Brain microvascular endothelial cell (primary cell): ENCODE results near the gene GYS2.
"Not testable (repeated sequence)": the region's sequence is repeated elsewhere in the genome, so short reads cannot be mapped to it uniquely, and the experiment has no call there.

Source experiments
- DNase-seq: peaks from one replicate; pipeline ENCODE4 v3.0.0-alpha.2; 2020
- H3K27ac ChIP-seq: fragments of 250-450 bp; sonication (Bioruptor Pico); 2 replicates; pipeline ENCODE4 v1.5.1; 2020; ENCODE audit warnings: mild to moderate bottlenecking, moderate library complexity
- H3K27me3 ChIP-seq: fragments of 250-450 bp; sonication (Bioruptor Pico); replicated peaks from 2 replicates; pipeline ENCODE4 v1.5.1; 2020; ENCODE audit warnings: mild to moderate bottlenecking
- H3K36me3 ChIP-seq: fragments of 250-450 bp; sonication (Bioruptor Pico); replicated peaks from 2 replicates; pipeline ENCODE4 v1.5.1; 2020; ENCODE audit warnings: mild to moderate bottlenecking
- H3K4me3 ChIP-seq: 2 replicates; pipeline ENCODE4 v1.5.1; 2011; ENCODE audit warnings: low read depth, mild to moderate bottlenecking, control low read depth, low read length, moderate library complexity
- in situ Hi-C: cut with HindIII; loops from 2 replicates; pipeline ENCODE4 v1.10.0; 2017; ENCODE audit warnings: low sequenced_read_pairs, low pct_ligation_motif_present
- TF ChIP-seq, protein P1 (sequence below): IDR thresholded peaks from 2 replicates; pipeline ENCODE4 v1.5.1; 2011; ENCODE audit warnings: low read depth, mild to moderate bottlenecking, moderate library complexity, low read length, control low read depth, inconsistent platforms; ENCODE audit errors: missing control alignments

GYS2 gene

DNA sequence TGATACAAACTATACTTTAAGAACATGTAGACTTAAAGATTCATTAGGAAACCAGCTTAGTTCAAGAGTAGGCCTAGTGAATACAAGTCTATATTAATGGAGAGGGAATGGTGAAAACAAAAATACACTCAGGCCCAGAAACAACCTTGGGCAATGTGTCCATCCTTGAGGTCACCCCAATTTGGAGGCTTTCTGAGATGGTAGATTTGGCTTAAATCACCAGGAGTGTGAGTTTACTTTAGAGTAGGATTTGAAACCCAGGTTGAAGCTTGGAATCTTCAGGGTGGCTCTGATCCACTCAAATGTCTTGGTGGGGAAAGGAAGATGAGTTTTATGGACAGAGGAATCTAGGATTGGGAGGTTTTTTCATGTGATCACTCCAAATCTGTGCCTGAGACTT, 42.5 kb upstream of the GYS2 start:
- in situ Hi-C loops, result no loop called here
- Histone ChIP-seq H3K4me3 (no peak overlapping the region), H3K27ac (no peak overlapping the region), H3K36me3 (peaks cover 58% of the 10 kb centered on the region), H3K27me3 (no peaks in the 10 kb centered on the region)
- TF ChIP-seq, protein P1, sequence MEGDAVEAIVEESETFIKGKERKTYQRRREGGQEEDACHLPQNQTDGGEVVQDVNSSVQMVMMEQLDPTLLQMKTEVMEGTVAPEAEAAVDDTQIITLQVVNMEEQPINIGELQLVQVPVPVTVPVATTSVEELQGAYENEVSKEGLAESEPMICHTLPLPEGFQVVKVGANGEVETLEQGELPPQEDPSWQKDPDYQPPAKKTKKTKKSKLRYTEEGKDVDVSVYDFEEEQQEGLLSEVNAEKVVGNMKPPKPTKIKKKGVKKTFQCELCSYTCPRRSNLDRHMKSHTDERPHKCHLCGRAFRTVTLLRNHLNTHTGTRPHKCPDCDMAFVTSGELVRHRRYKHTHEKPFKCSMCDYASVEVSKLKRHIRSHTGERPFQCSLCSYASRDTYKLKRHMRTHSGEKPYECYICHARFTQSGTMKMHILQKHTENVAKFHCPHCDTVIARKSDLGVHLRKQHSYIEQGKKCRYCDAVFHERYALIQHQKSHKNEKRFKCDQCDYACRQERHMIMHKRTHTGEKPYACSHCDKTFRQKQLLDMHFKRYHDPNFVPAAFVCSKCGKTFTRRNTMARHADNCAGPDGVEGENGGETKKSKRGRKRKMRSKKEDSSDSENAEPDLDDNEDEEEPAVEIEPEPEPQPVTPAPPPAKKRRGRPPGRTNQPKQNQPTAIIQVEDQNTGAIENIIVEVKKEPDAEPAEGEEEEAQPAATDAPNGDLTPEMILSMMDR, result no peak
- DNase-seq, result no peak

DNA sequence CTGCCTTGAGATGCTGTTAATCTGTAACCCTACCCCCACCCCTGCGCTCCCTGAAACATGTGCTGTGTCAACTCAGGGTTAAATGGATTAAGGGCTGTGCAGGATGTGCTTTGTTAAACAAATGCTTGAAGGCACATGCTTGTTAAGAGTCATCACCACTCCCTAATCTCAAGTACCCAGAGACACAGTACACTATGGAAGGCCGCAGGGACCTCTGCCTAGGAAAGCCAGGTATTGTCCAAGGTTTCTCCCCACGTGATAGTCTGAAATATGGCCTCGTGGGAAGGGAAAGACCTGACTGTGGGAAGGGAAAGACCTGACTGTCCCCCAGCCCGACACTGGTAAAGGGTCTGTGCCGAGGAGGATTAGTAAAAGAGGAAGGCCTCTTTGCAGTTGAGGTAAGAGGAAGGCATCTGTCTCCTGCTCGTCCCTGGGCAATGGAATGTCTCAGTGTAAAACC, 40.4 kb upstream of the GYS2 start:
- in situ Hi-C loops, H3K4me3 ChIP-seq, H3K27ac ChIP-seq, H3K27me3 ChIP-seq, DNase-seq: not testable (repeated sequence)
- peaks cover 57% of the 10 kb centered on the region for H3K36me3 ChIP-seq

- peaks cover 53% of the 10 kb centered on the region for H3K36me3 ChIP-seq
- TF ChIP-seq, protein P1, result no peak
- H3K4me3 ChIP-seq, result no peak overlapping the region
- no peak for DNase-seq
- H3K27ac ChIP-seq, result no peak overlapping the region
- H3K27me3 ChIP-seq, result no peaks in the 10 kb centered on the region
- in situ Hi-C loops, result no loop called here
These were observed 39.9 kb upstream of the GYS2 start for GRCh38 chr12:21644516-21644915.

- Histone ChIP-seq H3K4me3 (no peak overlapping the region), H3K27ac (no peak overlapping the region), H3K27me3 (no peaks in the 10 kb centered on the region), H3K36me3 (peaks cover 46% of the 10 kb centered on the region)
- TF ChIP-seq, protein P1, result no peak
- DNase-seq, result no peak
- in situ Hi-C loops, result no loop called here
These were observed 39.1 kb upstream of the GYS2 start for GRCh38 chr12:21643758-21644157.

DNA sequence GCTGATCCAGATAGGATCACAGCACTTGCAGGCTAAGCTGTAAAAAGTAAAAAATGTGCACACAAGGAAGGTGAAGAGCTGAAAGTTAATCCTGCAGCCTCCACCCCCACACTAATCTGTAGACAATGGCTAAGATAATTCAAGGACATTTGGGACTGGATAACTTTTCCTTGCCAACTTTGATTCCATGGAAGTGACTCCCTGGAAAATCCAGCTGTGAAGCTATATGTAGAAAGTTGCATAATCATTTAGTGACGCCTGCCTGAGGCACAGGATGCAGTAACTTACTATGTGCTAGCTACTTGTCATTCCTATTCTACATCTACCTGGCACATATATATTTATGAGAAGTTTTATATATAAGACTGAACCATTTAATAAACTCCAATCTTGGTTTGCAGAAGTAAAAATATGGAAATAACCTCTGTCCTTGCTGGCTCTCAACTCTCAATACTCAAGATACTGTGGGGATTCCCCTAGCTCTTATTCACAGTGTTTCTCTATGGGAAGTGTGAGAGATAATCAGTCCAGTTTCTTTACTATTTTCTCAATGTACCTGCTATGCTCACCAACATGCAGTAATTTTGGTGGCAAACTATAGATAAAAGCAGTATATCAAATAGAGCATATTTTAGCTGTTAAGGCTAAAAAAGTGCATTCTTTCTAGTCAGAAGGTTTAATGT, 38.2 kb upstream of the GYS2 start:
- peaks cover 47% of the 10 kb centered on the region for H3K36me3 ChIP-seq

GRCh38 chr12:21638054-21638891, 33.6 kb upstream of the GYS2 start:
- in situ Hi-C loops, result no loop called here
- Histone ChIP-seq H3K36me3 (peaks cover 53% of the 10 kb centered on the region), H3K4me3 (no peak overlapping the region), H3K27ac (peak overlapping the region; percentile 50), H3K27me3 (no peaks in the 10 kb centered on the region)
- TF ChIP-seq, protein P1, result no peak
- peak; percentile 37 for DNase-seq

More for the DNA sequence above, 38.2 kb upstream of the GYS2 start:
- TF ChIP-seq, protein P1, result no peak
- Histone ChIP-seq H3K4me3 (no peak overlapping the region), H3K27me3 (no peaks in the 10 kb centered on the region), H3K27ac (no peak overlapping the region)
- in situ Hi-C loops, result no loop called here
- DNase-seq, result no peak
